GM21723 (cell line): ENCODE measurements around the gene NFATC2IP.
"Not testable (repeated sequence)": the region's sequence is repeated elsewhere in the genome, so short reads cannot be mapped to it uniquely, and the experiment has no call there.

Experiments
- ATAC-seq: cut with Tn5 transposase; IDR thresholded peaks from one replicate; pipeline ENCODE4 v1.9.1; 2021; ENCODE audit warnings: mild to moderate bottlenecking, moderate library complexity; ENCODE audit not compliant: unreplicated experiment

Gene NFATC2IP

DNA sequence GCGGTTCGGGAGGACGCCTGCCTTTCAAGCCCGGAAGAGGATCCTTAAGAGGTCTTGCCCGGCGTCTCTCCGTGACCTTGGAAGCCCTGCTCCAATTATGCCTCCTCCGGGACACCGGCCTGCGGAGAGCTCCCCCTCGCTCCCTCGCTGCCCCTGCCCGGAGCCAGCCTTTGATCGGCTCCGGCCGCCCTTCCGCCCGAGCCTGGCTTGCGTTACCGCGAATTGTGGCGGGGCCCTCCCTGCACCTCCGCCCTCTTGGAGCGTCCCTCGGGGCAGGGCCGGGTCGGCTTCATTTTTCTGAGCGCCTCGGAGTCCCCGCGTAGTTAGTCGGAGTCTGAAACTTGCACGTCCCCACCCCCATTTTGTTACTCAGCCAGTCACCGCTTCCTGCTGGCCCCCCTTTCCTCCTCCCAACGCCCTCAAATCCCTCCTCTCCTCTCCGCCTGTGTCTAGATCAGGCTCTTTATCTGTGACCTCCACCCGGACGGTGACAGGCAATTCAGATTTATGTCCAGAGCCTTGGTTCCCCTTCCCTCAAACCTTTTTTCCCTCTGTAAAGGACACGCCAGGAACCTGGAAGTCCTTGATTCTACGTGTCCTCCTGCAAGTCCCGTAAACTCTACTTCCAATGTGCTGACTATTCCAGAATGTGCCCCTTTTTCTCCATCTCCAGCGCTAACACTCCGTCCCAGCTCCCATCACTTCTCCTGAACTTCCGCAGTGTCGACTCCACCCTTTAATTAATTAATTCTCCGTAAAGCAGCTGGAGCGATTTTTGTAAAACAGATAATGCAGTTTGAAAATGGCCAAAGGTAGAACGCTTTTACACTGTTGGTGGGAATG, 25.1 kb upstream of the NFATC2IP start:
- ATAC-seq, result peak; percentile 31

DNA sequence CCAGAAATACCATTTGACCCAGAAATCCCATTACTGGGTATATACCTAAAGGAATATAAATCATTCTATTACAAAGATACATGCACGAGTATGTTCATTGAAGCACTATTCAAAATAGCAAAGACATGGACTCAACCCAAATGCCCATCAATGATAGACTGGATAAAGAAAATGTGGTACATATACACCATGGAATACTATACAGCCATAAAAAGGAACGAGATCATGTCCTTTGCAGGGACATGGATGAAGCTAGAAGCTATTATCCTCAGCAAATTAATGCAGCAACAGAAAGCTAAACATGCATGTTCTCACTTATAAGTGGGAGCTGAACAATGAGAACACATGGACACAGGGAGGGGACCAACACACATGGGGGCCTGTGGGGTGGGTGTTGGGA, 24.5 kb upstream of the NFATC2IP start:
- not testable (repeated sequence) for ATAC-seq

DNA sequence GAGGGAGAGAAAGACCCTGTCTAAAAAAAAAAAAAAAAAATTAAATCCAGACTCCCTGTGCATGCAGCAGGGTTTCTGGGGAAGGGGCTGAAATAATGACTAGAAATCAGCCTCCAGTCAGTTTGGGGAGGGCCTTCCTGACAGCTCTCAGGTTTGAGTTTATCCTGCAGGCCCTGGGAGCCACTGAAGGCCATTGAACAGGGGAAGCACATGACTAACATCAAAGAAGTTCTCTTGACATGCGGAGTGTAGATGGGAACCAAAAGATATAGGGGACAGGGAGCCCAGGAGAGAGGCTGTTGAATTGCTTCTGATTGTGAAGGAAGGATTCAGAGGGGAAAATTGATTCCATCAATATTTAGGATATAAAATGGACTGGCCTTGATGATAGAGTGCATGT, 22.9 kb upstream of the NFATC2IP start:
- no peak for ATAC-seq

- ATAC-seq, result no peak
Observed at GRCh38 chr16:28930203-28930602, 20.5 kb upstream of the NFATC2IP start.

DNA sequence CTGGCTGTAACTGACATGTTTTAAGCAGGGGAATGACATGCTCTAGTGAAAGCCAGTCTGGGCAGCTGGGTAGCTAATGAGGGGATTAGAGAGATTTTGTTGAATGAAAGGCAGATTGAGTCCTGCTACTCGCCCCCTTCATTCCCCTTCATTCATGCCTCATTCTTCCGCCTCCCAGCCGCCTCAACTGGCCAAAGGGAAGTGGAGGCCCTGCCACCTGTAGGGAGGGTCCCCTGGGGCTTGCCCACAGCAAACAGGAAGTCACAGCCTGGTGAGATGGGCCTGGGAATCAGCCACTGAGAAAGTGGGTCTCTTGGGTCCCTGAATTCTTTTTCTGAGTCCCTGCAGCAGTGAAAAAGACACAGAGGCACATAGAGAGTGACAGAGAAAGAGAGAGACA, 20.1 kb upstream of the NFATC2IP start:
- no peak for ATAC-seq

- no peak for ATAC-seq
Observed at GRCh38 chr16:28931801-28932225, 18.9 kb upstream of the NFATC2IP start, which contains the start of gene CD19. Gene CD19 (plus strand): TSS chr16:28931971. CDS start chr16:28932001, 30 bp downstream.

DNA sequence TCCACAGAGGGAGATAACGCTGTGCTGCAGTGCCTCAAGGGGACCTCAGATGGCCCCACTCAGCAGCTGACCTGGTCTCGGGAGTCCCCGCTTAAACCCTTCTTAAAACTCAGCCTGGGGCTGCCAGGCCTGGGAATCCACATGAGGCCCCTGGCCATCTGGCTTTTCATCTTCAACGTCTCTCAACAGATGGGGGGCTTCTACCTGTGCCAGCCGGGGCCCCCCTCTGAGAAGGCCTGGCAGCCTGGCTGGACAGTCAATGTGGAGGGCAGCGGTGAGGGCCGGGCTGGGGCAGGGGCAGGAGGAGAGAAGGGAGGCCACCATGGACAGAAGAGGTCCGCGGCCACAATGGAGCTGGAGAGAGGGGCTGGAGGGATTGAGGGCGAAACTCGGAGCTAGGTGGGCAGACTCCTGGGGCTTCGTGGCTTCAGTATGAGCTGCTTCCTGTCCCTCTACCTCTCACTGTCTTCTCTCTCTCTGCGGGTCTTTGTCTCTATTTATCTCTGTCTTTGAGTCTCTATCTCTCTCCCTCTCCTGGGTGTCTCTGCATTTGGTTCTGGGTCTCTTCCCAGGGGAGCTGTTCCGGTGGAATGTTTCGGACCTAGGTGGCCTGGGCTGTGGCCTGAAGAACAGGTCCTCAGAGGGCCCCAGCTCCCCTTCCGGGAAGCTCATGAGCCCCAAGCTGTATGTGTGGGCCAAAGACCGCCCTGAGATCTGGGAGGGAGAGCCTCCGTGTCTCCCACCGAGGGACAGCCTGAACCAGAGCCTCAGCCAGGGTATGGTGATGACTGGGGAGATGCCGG, 18.2 kb upstream of the NFATC2IP start:
- no peak for ATAC-seq

DNA sequence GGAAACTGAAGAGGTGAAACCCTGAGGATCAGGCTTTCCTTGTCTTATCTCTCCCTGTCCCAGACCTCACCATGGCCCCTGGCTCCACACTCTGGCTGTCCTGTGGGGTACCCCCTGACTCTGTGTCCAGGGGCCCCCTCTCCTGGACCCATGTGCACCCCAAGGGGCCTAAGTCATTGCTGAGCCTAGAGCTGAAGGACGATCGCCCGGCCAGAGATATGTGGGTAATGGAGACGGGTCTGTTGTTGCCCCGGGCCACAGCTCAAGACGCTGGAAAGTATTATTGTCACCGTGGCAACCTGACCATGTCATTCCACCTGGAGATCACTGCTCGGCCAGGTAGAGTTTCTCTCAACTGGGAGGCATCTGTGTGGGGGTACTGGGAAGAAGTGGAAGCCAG, 17.6 kb upstream of the NFATC2IP start:
- ATAC-seq, result no peak

GRCh38 chr16:28935346-28935745, 15.4 kb upstream of the NFATC2IP start:
- ATAC-seq, result no peak

DNA sequence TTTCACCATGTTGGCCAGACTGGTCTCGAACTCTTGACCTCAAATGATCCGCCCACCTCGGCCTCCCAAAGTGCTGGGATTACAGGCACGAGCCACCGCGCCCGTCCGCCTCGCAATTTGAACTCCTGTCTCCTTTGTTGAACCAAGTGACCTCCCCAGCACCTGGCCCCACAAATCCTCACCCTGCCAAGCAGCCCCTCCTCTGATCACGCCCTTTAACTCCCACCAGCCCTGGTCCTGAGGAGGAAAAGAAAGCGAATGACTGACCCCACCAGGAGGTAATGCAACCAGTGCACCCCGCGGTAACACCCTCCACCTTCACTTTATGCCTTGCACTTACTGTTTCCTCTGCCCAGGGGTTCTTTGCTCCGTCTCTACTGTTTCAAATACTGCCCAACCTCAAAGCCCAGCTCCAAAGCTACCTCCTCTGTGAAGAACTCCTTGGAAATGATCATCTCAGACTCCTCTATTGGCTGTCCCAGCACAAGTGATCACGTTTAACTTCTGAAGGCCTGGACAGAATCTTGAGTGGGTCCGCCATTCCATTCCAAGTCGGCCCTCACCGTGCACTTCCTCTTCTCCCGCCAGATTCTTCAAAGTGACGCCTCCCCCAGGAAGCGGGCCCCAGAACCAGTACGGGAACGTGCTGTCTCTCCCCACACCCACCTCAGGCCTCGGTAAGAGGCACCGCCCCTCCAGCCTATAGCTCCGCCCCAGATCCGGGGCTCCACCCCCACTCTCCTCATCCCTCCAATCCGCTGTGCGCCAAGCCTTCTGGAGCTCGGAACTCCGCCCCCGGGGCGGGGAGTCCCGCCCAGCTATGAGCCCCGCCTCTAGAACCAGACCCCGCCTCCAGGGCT, 14.6 kb upstream of the NFATC2IP start:
- peak; percentile 53 for ATAC-seq

- no peak for ATAC-seq
Observed at GRCh38 chr16:28936784-28937155, 14.0 kb upstream of the NFATC2IP start.

GRCh38 chr16:28937222-28937876, 13.4 kb upstream of the NFATC2IP start:
- no peak for ATAC-seq

GRCh38 chr16:28938721-28939120, 12.0 kb upstream of the NFATC2IP start:
- ATAC-seq, result no peak

DNA sequence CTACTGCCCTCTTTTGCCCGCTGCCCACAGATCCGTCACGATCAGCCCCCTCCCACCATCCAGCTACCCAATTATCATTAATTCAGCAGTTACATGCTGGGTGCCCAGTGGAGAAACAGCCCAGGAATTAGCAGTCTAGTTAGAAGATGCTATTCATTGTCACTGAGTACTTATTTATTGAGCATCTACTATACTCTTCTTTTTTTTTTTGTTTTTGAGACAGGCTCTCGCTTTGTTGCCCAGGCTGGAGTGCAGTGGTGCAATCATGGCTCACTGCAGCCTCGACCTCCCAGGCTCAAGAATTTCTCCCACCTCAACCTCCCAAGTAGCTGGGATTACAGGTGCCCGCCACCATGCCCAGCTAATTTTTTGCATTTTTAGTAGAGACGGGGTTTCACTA, 10.9 kb upstream of the NFATC2IP start:
- not testable (repeated sequence) for ATAC-seq

DNA sequence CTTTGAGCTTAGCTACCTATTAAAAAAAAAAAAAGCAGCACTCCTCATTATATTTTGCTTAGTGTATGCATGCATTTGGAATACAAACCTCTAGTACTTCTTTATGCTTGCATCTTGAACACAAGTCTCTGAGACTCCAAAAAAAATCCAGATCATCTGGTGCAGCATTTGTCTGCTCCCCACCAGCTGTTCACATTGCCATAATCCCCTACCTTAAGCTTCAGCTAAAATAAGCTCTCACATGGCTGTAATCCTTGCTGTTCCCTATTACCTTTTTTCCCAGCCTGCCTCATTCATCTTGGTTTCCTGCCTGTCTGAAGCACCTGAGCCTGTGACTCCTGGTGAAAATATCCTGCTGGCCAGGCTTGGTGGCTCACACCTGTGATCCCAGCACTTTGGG, 7.5 kb upstream of the NFATC2IP start:
- no peak for ATAC-seq

- no peak for ATAC-seq
Observed at GRCh38 chr16:28946681-28947080, 4.1 kb upstream of the NFATC2IP start.

DNA sequence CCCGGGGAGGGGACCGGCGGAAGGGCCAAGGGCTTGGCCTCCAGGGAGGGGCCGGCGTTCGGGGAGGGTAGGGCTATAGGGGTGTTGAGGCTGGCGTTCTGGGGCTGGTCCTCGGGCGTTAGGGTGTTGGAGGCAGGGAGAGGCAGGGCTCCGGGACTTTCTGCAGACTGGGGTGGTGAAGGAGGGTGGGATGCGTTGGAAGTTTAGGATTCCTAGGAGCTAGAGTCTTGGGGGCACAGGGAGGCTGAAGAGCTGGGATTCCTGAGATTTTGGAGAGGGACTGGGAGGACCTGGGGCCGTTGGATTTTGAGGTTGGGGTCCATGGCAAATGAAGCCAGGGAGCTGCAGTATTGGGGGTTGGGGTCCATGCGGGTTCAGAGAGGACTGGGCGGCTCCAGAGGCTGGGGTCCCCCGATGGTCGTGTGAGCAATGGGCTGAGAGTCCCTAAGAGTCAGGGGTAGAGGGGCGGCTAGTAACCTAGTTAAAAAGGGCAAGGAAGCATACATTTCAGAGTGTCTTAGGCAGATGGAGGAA, 740 bp downstream of the NFATC2IP start:
- no peak for ATAC-seq

DNA sequence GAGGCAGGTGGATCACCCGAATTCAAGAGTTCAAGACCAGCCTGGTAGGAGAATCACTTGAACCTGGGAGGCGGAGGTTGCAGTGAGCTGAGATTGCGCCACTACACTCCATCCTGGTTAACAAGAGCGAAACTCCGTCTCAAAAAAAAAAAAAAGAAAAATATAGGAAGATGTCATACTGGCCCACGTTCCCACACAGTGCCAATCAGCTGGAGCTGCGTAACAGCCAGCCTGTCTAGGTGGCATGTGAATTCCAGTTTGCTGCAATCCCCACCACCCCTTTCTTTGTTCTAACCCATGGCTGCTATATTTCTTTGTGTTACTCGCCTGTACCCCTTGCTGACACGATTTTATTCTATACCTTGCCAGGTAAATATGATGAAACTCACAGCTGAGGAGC, 7.5 kb downstream of the NFATC2IP start:
- no peak for ATAC-seq

DNA sequence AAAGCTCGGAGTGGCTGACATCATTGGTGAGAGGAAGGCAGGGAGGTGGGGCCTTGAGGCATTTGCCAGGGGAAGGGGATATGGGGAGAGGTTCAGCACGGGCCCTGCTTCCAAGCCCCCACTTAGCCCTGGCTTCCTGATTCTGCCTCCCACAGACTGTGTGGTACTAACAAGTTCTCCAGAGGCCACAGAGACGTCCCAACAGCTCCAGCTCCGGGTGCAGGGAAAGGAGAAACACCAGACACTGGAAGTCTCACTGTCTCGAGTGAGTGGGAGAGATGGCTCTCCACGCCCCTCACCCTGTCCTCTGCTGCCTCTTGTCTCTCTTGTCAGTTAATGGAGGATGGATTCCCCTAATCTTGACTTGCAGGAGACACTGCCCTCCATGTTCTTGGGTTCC, 8.1 kb downstream of the NFATC2IP start:
- ATAC-seq, result no peak

GRCh38 chr16:28964072-28964471, 13.3 kb downstream of the NFATC2IP start:
- no peak for ATAC-seq
